HG03108 (cell line): ENCODE data around the gene MLH3.
"Not testable (repeated sequence)": the region's sequence is repeated elsewhere in the genome, so short reads cannot be mapped to it uniquely, and the experiment has no call there.

Experiments
- ATAC-seq: cut with Tn5 transposase; IDR thresholded peaks from one replicate; pipeline ENCODE4 v1.9.1; 2021; ENCODE audit warnings: moderate library complexity; ENCODE audit not compliant: unreplicated experiment

The MLH3 gene

DNA sequence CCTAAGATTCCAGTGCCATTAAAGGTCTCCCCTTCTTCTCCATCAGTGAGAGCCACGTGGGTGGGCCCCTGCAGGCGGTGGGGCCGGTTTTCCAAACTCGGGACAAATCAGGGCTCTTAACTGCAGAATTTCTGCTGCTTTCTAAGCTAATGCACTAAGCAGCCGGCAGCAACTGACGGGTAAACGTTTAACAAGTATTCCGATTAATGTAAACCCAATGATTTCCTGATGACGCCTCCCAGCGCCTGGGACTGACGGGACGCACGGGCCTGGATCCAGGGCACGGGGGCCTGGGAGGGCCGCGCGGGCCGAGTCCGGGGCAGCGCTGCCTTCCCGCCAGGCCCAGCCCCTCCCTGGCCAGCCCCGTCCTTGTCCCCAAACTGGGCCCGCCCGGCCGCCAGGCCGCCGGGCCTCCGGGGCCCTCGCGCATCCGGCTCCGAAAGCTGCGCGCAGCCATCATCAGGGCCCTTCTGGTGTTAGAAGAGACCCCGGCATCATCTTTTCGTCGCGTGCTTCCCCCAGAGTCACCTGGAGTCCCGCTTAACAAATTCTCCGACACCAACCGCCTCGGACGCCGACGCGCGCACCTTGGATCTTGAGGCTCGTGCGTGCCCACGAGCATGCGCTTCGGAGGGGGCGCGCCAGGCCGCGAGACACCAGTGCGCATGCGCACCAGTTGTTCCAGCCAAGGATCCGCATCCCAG is at the start of gene MLH3:
Gene MLH3 (minus strand): TSS at position 616 of the 704 bp plus-strand sequence. CDS start 1,812 bp downstream, outside the sequence.
- peak; percentile 53 for ATAC-seq

DNA sequence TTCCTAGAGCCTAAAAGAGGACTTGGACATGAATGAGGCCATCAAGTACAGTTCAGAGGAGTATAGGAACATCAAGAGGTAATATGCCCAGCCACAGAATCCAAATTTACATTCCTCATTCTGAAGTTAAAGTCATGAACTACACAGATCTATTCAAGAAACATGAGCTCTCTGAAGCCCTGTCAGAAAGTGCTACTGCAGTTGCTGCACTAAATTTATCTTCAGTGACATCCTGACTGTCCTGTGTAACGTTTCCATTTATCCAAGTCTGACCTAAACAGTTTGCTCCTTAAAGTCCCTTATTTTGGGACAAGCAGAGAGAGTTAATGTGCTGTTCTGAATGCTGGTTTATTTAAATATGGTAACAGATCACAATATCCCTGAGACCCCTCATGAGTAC is 47.4 kb upstream of the MLH3 start:
- no peak for ATAC-seq

DNA sequence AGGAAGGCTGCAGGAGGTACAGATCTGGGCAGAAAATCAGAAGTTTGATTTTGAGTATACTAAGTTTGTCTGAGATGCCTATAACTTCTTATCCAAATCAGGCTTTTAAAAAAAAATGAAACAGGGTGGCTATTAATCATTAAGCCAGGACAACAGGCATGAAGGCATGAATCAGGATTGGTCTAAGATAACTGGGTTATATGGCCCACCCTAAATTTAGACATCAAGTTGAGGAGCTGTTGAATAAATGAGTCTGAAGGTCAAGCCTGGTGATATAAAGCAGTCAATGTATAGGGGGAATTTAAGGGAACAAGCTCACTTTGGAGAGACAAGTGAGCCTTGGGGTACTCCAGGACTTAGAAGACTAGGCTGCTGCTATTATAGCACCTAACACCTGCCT is 46.9 kb upstream of the MLH3 start:
- no peak for ATAC-seq

DNA sequence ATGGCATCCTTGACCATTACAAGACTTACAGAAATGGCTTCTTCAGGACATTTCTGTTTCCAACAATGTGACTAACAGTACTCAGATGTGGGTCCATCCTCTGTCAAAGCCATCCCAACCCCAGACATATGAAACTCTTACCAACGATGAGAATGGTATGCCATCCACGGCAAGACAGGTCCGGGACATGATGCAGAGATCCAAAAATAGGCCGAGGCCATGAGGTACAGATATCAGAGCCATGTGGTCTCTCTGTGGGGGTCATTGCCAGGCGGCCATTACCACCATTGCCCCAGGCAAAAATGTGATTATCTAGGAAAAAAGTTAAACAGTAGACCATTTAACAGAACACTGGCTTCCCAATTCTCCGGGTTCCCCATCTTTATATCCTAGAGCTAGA is 45.7 kb upstream of the MLH3 start:
- no peak for ATAC-seq

DNA sequence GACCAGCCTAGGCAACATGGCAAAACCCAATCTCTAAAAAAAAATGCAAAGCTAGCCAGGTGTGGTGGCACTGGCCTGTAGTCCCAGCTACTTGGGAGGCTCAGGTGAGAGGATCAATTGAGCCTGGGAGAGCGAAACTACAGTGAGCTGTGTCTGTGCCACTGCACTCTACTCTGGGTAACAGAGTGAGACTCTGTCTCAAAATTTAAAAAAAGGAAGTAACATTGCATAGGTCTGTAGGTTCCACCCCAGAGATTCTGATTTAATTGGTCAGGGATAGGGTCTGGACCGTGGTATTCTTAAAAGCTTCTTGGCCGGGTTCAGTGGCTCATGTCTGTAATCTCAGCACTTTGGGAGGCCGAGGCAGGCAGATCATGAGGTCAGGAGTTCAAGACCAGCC is 44.4 kb upstream of the MLH3 start:
- ATAC-seq = no peak

DNA sequence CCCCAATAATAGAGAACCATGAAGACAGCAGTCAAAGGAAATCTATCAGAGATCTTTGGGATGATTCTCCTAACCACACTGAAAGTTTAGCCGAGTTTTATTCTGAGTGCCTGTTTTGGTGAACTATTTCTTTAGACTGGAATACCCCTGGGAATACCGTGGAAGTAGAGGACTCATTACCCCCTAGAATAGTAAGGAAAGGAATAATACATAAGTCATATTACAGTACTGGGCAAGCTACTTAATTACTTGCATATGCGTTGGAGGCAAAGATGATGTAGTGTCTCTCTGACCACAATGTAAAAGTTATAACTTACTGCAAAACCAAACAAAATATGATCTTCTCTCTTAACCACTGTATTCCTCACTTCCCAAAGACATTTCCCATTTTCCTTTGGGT is 43.6 kb upstream of the MLH3 start:
- ATAC-seq = no peak

DNA sequence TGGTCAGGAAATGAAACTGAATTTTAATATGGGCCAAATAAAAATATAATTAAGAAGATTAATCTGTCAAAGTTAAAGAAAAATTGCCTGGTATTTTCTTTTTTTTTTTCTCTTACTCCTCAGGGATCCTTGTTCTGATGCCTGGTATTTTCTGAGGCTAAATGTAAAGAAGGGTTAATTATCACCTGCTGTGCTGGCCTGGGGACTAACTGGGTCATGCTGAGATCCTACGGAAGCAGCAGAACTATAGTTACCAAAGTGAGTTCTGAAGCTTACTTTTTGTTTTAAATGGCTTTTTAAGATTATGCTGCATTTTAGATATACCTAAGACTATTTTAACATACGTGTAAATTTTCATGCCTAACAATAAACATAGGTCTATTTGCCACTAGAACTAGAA is 41.4 kb upstream of the MLH3 start:
- no peak for ATAC-seq

DNA sequence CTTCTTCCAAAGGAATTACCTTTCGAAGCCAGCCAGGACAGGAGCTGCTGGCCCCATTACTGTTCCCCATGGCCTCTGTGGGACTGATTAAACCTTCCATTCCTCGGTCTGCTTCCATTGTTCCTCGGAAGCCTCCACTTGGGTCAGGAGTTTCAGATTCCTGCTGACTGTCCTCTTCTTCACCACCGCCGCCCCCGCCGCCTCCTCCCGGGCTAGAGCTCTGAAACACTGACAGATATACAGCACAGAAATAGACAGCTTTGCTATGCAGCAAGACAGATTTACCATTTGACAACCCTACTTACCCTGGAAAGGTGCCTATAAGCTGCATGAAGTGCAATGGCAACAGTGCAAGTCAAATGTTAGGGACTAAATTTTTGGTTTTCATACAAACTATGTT is 40.0 kb upstream of the MLH3 start:
- no peak for ATAC-seq

DNA sequence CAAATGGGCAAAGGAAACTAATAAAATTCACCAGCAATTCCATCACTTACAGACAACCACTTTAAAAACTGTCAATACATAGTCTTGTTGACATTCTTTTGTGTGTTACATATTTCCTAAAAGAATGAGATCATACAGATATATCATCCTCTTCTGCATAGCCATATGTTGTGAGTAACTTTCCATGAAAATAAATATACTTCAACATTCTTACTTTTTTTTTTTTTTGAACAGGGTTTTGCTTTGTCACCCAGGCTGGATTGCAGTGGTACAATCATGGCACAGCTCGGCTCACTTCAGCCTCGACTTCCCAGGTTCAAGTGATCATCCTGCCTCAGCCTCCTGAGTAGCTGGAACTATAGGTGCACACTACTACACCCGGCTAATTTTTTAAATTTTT is 39.1 kb upstream of the MLH3 start:
- ATAC-seq = no peak

DNA sequence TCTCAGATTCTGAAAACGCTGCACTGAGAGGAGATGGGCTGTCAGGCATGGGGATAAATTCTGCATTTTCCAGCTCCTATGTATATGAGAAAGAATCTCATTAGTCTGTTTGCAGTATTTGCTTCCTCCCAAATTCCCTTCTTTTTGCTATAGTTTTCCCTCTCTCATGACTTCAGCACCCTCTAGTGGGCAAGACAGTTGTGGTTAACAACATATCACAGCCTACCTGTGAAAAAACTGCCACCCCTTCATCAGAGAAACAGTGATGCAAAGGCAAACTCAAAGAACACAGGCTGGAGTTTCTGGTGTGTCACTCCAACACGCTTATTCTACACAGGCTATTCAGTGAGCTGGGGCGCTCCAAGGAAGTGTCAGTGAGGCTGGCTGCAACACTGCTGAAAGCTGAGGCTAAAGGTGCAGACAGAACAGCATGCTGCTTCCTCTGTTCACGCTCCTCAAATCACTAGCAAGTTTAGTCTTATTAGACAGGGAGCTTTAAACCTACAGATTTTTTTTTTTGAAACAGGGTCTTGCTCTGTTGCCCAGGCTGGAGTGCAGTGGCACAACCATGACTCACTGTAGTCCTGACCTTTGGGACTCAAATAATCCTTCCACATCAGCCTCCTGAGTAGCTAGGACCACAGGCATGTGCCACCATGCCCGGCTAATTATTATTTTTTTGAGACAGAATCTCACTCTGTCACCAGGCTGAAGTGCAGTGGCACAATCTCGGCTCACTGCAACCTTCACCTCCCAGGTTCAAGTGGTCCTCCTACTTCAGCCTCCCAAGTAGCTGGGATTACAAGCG is 37.5 kb upstream of the MLH3 start:
- no peak for ATAC-seq

DNA sequence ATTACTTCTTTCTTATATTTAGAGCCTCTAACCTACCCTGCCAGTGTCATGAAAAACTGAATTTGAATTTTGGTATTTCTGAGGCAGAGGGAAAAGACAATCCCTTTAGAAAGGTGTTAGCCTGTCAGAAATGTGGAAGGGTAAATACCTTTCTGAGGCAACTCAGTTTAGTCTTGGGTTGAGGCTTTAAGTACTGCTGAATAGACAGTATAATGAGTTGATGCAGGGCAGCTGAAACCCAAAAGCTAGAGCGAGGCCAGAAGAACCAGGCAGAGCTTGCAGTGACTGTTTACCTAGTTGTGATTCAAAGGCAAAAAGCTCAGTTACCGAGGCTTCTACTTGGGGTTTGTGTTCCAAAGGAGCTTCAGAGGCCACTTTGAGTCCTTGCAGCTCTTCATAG is 36.9 kb upstream of the MLH3 start:
- no peak for ATAC-seq

DNA sequence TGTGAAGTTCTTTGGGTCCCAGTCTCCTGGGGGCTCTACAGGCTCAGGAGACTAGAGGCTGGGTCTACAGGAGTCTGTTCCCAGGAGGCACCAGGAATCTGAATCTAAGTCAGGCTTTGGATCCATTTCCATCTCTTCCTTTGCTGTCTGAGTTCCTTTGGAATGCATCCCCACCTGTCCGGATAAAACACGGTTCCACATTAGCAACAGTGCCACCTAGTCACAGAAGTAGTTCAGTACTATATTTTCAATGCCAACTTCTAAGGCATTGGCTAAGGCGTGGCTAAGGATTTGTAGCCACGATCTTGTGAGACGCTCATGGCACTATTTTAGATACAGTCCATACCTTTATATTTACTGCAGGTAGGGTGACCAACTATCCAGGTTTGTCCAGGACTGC is 33.2 kb upstream of the MLH3 start:
- no peak for ATAC-seq

DNA sequence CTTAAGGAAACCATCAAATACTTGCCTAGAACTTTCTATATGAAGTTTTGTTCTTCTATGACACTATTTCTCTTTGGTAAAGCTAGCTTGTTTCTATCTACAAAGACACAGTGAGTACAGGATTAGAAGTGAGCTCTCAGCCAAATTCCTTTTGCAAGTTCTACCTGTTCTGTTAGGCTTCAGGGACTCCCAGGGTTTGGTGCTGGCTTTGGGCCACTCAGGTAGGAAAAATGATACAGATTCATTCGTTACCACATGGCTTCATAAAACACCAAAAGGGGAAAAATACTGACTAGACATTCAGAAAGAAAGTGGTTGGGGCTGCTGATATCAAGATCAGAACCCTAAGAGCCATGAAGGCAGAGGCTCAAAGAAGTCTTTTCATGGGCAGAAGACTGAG is 32.0 kb upstream of the MLH3 start:
- ATAC-seq = no peak

DNA sequence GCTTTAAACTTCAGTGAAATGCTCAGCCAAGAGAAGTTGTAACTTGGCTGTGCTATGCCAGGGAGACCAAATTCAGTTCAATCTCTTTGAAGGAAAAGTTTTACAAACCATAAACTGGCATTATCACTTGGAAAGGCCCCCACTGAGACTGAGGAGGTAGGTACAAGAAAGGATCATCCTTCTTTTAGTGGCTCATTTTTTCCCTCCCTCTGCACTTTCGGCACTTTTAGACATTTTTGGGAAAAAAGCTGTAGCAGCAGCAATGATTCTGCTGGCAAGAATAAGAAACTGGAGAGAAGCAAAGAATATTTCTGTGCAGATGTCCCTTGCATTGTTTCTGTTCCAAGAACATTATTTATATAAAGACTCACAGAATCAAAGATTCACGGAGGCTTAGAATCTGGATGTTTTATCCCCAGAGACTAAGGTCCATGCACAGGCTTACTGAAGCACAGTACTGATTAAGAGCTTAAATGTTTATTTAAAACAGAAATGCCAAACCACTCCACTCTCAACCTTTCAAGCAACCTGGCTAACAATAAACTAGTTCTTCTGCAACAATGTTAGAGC is 30.5 kb upstream of the MLH3 start:
- ATAC-seq = no peak

DNA sequence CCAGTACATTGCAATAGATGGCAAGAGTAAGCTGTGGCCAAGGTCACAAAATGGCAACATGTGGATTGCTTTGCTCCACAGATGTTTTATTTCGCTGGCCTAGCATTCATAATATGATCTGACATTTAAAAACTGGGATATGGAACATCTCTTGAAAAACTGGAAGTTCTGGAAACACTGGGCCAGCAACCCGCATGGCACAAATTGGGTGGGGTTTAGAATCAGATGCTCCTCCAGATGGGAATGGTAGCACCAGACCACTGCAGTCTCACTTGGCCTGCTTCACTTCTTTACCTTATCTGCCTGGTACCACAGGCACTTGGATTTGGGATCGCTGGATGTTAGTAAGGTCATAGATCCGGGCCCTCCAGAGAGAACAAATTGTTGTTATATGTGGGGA is 28.3 kb upstream of the MLH3 start:
- ATAC-seq = no peak

DNA sequence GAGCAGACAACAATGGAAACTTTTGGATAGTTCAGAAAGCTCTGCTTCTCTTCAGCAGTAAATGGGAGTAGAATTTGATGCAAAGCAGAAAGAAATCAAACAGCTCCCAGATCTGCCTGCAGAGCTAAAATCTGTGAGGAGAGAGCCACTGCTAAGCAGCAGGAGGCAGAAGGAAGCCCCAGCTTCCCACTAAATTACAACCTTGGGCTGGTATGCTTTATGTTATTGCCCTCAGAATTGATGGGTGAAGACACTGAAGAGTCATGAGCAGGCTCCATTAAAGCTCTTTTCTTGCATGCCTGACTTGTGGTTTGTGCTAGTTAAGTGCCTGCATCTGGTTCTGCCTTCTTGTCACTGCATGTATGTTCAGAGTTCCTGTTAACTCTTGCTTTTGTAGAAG is 26.5 kb upstream of the MLH3 start:
- no peak for ATAC-seq

DNA sequence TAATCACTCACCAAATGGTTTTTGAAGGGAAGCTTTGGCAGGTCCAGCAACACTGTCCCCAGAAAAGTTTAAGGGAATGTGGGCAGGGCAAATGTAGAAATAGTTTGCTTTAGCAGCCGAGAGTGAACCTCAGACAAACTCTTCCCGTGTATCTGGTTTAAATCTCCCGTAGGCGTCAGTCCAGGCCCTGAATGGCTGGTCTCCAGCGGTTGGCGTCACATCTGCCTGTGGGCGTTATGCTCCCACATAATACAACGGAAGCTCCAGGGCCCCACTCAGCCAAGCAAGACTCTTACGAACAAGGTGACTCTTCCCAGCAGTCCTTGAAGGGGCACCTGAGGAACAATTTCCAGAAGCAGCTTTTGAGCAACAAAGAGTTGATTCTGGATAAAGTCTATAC is 19.1 kb upstream of the MLH3 start:
- no peak for ATAC-seq

DNA sequence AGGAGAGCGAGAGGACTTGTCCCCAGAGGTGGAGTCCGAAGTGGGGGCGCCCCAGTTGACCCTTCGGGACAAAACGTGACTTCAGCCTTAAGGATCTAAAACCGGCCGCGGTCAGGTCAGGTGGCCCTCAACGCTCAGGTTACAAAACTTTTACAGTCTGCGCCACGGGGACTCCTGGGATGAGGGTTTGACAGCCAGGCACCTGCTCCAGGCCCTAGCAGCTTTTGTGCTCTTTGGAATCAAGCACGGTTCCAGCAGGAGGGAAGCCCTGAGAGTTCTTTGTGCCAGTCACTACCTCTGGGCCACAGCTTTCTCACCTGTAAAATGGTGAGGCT is 18.5 kb upstream of the MLH3 start:
- no peak for ATAC-seq

DNA sequence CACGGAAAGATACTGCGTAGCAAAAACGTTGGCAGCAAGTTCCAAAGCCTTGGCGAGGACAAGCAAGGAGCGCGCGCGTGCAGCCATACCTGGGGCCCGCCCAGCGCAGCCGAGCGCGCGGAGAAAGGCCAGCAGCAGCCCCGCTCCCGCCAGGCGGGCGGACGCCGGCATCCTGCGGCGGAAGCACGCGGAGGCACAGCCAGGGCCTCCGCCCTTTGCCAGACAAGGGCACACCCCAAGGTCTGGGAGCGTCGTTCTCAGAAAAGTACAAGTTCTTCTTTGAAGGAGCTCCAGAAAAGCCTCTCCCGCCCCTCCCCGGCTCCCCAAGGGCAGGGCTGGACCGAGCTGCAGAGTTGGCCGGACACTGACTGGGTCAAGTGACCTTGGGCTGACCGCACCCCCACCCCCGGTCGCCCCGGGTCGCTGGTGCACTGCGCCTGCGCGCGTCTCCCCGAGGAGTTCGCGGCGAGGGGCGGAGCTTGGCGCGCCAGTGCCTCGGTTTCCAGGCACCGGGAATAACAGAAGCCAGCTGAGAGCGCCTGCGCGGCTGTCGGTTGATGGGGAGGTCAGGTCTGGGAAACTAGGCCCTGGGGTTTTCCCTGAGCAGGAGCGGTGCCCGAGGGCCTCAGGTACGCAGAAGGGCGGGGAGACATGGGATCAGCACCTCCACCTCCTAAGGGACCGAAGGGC is 18.0 kb upstream of the MLH3 start, which contains the start of gene ZC2HC1C:
Gene ZC2HC1C (plus strand): TSS at position 521 of the 690 bp plus-strand sequence. CDS start 933 bp downstream, outside the sequence.
- peak; percentile 48 for ATAC-seq

DNA sequence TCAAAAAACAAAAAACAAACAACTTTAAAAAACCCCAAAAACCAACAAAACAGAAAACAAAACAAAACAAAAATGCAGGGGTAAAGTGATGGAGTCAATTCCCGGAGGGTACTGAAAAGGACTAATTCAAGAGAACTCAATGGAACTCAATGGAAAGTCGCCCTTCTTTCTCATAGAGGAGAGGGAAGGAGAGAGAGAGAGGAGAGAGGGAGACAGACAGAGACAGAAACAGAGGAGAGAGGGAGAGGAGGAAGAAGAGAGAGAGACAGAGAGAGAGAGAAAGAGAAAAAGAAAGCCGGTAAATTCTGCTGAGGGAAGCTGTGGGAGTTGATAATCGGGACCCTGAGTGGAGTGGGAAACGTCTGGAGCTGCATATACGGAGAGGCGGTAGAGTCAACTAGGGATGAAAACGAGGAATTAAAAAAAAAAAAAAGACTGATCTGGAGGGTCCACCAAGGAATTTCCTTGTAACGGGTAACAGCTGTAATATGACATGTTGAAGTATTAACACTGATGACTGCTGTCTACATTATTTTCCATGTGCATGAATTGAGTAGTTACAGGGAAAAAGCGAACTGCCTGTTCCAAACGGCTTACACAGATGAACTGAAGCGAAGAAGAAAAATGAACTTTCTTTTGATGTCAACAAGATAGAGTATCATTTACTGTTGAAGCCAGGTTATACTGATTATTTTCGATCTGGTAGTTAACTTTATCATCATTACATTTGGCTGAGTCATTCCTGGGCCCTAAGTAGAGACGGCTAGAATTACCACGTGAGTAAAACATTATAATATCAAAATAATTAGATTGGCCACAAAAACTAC is 17.2 kb upstream of the MLH3 start:
- ATAC-seq = no peak

DNA sequence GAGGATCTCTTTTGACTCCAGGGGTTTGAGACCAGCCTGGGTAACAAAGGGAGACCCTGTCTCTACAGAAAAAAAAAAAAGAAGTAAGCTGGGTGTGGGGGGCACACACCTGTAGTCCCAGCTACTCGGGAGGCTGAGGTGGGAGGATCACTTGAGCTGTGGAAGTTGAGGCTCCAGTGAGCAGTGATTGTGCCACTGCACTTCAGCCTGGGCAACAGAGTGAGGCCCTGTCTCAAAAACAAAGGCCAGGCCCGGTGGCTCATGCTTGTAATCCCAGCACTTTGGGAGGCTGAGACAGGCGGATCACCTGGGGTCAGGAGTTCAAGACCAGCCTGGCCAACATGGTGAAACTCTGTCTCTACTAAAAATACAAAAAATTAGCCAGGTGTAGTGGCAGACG is 16.5 kb upstream of the MLH3 start:
- ATAC-seq = not testable (repeated sequence)
